Epithelial cell of proximal tubule (primary cell): ENCODE measurements around the gene ATG4B. TPM values are rescaled to one million over a fixed set of nuclear protein-coding genes. Genes with fewer than 3 reads are reported as not detected.

Source experiments
- DNase-seq: peaks from one replicate; pipeline ENCODE4 v3.0.0-alpha.2; 2011; ENCODE audit warnings: low read depth
- H3K4me3 ChIP-seq: 2 replicates; pipeline ENCODE4 v1.5.1; 2011; ENCODE audit warnings: low read depth, mild to moderate bottlenecking, low read length
- total RNA-seq: library from RNA; depleted of rRNA; stranded (reverse); fragments of >200 nt; gene quantifications from 2 replicates; pipeline ENCODE4 v1.2.3, GENCODE V29; 2015
- TF ChIP-seq, protein P1 (sequence below): conservative IDR thresholded peaks from 2 replicates; pipeline ENCODE4 v1.5.1; 2012; ENCODE audit warnings: low read depth, mild to moderate bottlenecking, low read length

The ATG4B gene
- total RNA-seq, 1 donor from 2014 or later: 72.5 TPM

DNA sequence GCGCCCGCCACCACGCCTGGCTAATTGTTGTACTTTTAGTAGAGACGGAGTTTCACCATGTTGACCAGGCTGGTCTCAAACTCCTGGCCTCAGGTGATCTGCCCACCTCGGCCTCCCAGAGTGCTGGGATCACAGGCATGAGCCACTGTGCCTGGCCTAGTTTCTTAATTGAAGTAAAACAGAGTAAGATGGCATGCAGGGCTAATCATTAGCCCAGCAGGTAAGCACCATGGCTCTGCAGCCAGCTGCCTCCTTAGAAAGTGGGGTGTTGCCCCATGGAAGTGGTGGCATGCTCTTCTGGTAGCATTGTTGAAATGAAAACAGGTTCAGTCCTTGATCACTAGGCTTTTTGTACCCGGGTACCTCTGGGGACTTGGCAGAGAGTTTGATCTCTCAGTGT lies 12.4 kb downstream of the ATG4B start:
- no peak for DNase-seq
- H3K4me3 ChIP-seq: no peak overlapping the region
- TF ChIP-seq, protein P1, sequence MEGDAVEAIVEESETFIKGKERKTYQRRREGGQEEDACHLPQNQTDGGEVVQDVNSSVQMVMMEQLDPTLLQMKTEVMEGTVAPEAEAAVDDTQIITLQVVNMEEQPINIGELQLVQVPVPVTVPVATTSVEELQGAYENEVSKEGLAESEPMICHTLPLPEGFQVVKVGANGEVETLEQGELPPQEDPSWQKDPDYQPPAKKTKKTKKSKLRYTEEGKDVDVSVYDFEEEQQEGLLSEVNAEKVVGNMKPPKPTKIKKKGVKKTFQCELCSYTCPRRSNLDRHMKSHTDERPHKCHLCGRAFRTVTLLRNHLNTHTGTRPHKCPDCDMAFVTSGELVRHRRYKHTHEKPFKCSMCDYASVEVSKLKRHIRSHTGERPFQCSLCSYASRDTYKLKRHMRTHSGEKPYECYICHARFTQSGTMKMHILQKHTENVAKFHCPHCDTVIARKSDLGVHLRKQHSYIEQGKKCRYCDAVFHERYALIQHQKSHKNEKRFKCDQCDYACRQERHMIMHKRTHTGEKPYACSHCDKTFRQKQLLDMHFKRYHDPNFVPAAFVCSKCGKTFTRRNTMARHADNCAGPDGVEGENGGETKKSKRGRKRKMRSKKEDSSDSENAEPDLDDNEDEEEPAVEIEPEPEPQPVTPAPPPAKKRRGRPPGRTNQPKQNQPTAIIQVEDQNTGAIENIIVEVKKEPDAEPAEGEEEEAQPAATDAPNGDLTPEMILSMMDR: no peak

DNA sequence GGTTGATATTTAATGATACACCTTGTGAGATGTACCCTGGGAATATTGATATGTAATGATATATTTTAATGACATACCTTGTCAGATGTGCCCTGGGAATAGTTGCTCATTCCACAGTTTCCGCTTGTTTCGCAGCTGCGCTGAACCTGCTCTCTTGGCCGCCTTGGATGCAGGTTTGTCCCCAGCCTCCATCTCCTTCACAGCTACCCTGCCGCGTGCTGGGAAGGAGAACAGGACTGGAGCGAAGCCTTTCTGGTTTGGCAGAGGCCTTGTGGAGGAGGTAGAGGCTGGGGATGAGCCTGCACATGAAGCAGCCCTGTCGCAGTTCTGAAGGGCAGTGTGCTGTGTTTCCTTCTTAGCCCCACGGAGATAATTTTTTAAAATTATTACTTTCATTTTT lies 14.6 kb downstream of the ATG4B start:
- DNase-seq: no peak
- no peak overlapping the region for H3K4me3 ChIP-seq
- TF ChIP-seq, protein P1: no peak

DNA sequence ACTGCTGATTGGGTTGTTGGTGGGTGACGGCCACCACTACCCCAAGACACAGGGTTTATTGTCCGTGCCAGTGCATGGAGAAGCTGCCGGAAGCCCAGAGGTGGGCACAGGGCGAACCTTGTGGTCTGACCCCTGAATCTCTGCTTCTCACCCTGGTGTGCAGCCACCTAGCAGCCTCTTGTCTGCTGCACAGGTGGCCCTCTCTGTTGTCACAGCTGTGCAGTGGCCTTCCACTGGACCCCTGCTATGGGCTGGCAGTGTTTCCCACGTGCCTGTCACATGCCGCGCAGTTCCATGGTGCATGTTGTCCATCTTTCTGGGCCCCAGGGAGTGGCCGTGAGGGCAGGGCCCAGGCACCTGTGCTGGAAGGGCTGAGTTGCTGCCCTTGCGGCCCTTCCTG lies 15.2 kb downstream of the ATG4B start:
- no peak overlapping the region for H3K4me3 ChIP-seq
- TF ChIP-seq, protein P1: no peak
- DNase-seq: no peak

DNA sequence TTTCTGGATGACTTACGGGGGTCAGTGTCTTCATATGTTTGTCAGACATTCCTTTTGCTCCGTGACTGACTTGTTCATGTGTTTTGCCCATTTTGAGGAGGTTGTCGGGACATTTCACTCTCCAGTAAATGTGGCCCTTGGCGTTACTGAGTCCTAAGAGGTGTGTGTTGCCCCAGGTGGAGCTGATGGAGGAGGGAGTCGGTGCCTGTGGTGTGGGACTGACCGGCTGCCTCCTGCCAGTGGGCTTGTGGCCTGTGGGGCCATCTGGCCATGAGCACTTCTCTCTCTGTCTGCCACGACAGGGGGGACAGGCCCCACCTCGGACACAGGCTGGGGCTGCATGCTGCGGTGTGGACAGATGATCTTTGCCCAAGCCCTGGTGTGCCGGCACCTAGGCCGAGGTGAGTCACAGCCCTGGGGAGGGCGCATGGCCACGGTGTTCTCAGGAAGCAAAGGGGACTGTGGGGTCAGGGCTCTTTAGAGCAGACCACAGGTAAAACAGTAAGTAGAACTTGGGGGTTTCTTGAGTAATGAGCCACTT lies 15.8 kb downstream of the ATG4B start:
- H3K4me3 ChIP-seq: no peak overlapping the region
- no peak for DNase-seq
- TF ChIP-seq, protein P1: no peak

DNA sequence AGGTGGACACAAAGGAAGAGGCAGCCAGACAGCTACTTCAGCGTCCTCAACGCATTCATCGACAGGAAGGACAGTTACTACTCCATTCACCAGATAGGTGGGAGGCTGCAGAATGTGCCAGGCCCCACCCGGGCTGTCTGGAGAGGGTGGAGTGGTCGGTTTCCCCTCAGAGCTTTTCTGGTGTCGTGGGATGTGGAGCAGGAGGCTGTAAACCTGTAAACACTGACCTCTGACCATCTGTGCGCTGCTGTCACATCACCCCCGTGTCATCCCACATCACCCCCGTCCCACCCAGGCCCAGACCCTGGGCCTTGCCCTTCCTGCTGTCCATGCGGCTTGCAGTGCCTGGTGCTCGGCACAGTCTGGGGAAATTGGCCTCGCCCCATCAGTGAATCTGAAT lies 17.1 kb downstream of the ATG4B start:
- TF ChIP-seq, protein P1: no peak
- no peak for DNase-seq
- no peak overlapping the region for H3K4me3 ChIP-seq

DNA sequence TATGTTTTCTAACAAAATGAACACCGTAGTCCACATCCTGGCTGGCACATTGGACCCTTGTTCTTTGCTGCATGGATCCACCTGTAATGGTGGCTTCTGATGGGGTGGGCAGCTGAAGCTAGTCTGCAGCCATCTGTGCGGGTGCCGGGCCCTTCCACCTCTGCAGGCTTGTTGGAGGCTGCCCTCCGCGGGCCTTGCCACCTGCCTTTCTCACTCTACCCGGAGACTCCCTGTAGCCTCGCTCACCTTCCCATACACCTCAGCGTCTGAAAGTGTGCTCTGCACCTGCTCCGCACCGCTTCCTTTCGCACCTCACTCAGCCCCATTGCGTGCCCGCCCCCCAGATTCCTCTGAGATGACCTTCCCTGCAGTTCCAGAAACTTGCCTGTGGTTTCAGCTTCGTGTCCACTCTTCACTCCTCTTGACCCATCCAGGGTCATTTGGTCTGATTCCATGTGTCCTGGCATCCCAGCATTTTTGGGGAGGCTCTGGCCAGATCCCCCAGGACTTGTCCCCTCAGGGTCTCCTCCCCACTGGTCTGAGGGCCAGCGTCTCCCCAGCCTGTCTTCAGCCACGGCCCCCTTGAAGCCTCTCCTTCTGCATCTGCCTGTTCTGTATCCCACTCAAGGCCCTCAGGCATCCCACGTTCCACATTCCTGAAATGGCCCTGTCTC lies 18.2 kb downstream of the ATG4B start:
- TF ChIP-seq, protein P1: no peak
- no peak for DNase-seq
- H3K4me3 ChIP-seq: no peak overlapping the region

DNA sequence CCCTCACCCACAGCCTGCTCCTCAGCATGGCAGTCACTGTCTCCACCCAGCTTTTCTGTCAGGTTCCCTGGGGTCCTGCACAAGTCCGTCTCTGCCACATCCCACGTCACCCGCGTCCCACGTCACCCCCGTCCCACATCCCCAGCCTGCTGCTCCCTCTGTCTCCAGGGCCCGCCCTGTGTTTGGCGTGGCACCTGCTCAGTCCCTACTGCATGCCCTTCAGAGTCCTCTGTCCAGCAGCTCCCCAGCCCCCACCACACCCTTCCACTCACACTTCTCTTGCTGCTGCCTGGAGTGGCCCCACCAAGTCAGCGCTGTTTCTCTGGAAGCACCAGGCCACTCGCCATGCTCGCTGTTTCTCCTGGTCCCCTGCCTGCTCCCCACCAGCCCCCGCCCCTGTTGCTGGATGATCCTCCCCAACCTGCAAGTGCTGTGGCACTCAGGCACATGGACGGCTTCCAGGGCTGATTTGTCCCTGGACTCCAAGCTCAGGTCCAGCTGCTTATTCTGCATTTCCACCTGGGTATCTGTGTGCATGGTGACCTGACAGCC lies 18.8 kb downstream of the ATG4B start:
- no peak overlapping the region for H3K4me3 ChIP-seq
- TF ChIP-seq, protein P1: no peak
- DNase-seq: no peak
